ENCODE measurements around the gene OR4F6.

OR4F6 gene

DNA sequence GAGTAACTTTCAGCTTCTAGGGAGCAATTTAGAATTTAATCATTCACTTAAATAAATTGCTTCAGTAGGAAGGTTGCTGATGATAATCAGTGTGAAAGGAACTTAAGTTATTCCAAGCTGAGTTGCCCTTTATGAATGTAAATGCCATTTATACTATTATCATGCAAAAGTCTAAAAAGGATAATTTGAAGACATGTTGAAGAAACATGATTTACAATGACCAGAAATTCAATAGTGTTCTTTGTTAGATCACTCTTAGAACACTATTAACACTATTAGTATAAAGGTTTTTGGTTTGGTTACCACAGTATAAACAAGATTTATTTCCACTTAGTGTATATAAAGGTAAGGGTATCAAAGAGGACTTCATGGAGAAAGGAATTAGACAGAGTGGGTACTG, 1.6 kb downstream of the OR4F6 start:
- no peak for DNase-seq (ENCODE audit: low spot score)

GRCh38 chr15:101805605-101806345, 2.5 kb downstream of the OR4F6 start:
- no peak for DNase-seq (ENCODE audit: low spot score)

DNA sequence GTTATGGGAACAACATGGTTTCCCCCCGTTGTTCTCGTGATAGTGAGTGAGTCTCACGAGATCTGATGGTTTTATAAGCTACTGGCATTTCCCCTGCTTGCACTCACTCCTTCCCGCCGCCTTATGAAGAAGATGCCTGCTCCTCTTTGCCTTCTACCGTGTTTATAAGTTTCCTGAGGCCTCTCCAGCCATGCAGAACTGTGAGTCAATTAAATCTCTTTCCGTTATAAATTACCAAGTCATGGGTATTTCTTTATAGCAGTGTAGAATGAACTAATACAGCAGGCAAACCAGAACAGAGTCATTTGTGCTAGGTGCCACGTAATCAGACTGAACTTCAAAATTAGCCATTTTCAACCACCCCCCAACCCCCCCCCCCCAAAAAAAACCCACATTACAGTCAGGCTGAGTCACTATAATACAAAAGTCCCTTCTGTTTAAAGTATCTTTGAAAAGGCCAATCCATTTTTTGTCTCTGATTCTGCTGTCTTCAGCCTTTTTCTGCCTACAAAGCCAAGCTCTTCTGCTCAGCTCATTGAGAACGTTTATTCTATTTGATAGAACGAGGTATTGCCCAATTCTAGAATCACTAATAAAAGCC, 4.1 kb downstream of the OR4F6 start:
- DNase-seq (ENCODE audit: low spot score): no peak

- DNase-seq (ENCODE audit: low spot score): no peak
Observed at GRCh38 chr15:101808201-101808600, 4.9 kb downstream of the OR4F6 start.

DNA sequence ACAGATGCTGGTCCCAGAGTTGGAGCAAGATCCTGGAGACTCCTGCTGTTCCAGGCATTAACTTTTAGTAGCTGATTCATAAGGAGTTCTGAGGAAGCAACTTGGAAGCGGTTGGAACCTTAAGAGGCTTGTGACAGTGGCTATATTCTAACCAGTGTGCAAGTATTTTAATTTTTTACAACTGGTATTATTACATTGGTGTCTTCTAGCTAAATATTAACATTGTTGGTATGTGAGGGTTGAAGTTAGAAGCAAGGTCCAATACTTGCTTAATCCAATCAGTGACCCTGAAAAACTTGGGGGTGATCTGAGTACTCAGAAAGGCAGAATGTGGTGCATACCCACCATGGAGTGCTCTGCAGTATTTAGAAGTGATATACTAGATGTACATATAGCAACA, 7.1 kb downstream of the OR4F6 start:
- no peak for DNase-seq (ENCODE audit: low spot score)

DNA sequence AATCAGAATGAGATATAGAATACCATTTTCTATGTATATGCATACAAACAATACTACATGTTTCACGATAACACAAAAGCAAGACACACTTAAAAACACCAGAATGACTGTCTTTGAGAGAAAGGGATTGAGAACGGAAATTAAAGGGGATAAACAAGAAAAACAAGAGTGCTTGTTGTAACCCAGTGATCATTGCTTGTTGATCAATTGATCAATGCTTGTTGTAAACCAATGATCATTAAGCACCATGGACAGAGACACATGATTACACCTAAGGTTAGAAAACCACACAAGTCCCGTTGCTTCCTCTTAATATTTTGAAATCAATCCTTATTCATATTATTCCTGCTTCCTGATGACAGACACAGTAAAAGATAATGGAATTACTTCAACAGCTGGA, 7.6 kb downstream of the OR4F6 start:
- peak; percentile 19 for DNase-seq (ENCODE audit: low spot score)

DNA sequence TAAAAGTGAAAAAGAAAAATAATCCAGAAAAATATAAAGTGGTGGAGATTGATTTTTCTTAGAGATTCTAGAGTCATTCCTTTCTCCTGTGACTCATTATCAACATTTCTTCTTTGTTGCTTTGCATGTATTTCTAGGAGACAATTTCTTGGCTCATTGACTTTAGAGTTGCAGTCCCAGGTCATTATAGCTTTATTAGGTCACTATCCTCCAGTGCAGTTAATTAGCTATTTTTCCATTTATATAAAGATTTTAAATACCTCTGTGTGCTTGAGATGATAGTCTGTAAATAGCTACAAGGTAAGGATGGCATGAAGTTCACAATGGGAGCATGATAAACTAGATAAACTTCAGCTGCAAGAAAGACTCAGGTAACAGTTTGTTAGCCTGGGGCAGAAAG, 8.6 kb downstream of the OR4F6 start, which contains the start of gene OR4F15:
Gene OR4F15, plus strand, starts transcription at position 301 of the 400 bp plus-strand sequence. CDS start 5,985 bp downstream, outside the sequence.
- DNase-seq (ENCODE audit: low spot score): no peak

GRCh38 chr15:101813803-101814534, 10.7 kb downstream of the OR4F6 start:
- no peak for DNase-seq (ENCODE audit: low spot score)

GRCh38 chr15:101820781-101821180, 17.5 kb downstream of the OR4F6 start:
- DNase-seq (ENCODE audit: low spot score): no peak

DNA sequence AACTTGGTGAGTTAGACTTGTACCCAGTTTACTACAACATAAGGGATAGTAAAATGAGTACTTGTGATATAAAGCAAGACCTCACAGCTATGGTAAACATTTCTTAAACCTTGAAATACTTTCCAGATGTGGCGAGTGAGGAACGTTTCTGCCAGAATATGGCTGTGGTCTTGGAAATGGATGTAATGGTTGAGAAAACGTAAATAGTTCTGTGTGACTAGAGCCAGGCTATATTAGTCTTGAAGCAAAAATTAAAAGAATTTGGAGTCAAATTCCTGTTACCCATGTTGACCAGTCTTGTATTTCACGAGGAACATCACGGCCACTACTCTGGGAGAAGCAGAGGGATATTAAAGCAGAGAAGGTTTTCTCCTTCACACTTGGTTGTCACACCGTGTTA, 23.9 kb downstream of the OR4F6 start:
- DNase-seq (ENCODE audit: low spot score): no peak

- DNase-seq (ENCODE audit: low spot score): no peak
Observed at GRCh38 chr15:101828774-101829173, 25.5 kb downstream of the OR4F6 start.

- DNase-seq (ENCODE audit: low spot score): no peak
Observed at GRCh38 chr15:101841656-101842055, 38.3 kb downstream of the OR4F6 start.

- DNase-seq (ENCODE audit: low spot score): no peak
Observed at GRCh38 chr15:101844916-101845315, 41.6 kb downstream of the OR4F6 start.

DNA sequence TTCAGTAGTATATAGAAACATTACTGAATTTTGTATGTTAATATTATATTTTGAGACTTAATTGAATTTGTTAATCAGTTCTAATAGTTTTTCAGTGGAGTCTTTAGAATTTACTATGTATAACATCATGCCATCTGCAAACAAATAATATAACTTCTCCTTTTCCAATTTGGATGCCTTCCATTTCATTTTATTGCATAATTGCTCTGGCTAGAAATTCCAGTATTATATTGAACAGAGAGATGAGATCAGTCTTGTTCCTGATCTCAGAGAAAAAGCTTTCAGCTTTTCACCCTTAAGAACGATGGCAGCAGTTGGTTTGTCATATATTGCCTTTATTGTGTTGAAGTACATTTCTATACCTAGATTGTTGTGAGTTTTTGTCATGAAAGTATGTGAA, 49.0 kb downstream of the OR4F6 start:
- DNase-seq (ENCODE audit: low spot score): no peak

Measured in HuH-7 (cell line).